ENCODE results near the gene ZNF598.
A peak's percentile ranks its signal among the peaks of the same experiment; 100 is the strongest.
"Not testable (repeated sequence)": the region's sequence is repeated elsewhere in the genome, so short reads cannot be mapped to it uniquely, and the experiment has no call there.

The ZNF598 gene

DNA sequence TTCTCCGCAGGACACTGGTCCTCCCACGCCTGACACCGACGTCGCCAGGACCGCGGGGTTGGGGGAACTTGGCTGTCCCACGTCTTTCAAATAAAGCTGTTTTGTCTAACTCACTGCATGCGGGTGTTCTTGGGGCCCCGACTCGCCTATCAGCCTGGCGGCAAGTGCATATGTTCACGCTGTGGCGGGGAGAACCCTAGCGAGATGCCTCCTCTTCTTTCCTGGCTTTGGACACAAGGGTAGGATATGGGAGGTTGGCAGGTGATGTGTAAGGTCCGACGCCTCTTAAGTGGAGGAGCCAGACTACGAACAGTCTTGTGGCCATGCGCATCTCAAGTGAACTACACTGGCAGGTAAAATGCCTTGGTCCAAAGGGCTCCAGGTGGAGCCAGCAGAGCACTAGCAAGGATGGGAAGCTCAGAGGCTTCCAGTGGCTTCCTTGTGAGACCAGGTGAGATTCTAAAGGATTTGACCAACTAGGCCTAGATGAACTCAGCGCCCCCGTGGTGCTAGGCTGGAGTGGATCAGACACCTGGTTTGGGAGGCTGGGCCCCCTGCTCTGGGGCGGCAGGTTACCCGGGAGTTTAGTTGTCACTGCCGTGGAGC, 44.1 kb downstream of the ZNF598 start:
- Histone ChIP-seq H3K4me1 (ENCODE audit: insufficient read depth, low read length) (peaks cover 5% of the 10 kb centered on the region; the same call in 1 of the 2 replicates), H3K9ac (ENCODE audit: low read depth, low read length) (peak overlapping the region; percentile 99), H3K9me3 (ENCODE audit: control insufficient read depth, insufficient read depth, low read length) (no peaks in the 10 kb centered on the region), H3K36me3 (ENCODE audit: insufficient read depth, low read length) (peaks cover 22% of the 10 kb centered on the region)

DNA sequence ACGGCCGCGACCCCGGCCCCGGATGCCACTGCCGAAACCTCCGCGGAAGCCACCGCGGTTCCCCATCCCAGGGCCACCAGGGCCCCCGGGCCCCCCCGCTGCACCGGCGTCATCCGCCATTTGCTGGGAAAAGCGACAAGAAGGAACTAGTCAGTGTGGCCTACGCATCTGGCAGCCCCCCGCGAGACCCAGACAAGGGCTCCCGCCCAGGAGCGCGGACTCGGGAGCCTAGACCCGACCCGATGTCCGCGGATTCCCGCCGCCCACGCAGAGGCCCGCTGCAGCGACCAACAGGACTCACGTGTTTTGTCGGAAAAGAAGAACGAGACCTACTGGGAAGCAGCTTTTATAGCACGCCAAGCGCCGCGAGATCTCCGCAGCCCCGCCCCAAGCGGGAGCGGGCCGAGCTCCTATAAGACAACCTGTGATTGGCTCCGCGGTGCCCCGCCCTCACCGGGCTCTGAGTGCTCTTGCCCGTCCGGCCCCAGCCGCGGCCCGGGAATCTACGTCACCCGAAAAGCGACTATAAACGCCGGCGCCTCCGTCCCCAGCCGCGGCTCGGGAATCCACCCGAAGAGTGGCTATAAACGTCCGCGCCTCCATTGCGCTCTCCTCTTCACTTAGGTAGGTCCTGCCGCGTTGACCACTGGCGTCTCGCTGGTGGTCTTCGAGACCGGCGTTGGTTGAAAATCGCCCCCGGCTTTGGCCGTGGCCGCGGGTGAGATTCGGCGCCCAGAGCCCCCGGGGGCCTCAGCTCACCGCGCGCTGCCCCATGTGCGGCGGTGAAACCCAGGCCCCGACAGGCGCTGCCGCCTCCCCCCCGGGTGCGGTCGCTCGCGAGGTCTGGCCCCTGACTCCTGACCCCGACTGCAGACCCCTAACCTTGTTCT, 44.9 kb downstream of the ZNF598 start, which contains the start of gene RPS2:
Gene RPS2, minus strand, starts transcription at position 321 of the 890 bp plus-strand sequence. Its CDS starts 201 bp downstream, at position 120.
- no peaks in the 10 kb centered on the region for H3K9me3 ChIP-seq (ENCODE audit: control insufficient read depth, insufficient read depth, low read length)
- peaks cover 22% of the 10 kb centered on the region for H3K36me3 ChIP-seq (ENCODE audit: insufficient read depth, low read length)

DNA sequence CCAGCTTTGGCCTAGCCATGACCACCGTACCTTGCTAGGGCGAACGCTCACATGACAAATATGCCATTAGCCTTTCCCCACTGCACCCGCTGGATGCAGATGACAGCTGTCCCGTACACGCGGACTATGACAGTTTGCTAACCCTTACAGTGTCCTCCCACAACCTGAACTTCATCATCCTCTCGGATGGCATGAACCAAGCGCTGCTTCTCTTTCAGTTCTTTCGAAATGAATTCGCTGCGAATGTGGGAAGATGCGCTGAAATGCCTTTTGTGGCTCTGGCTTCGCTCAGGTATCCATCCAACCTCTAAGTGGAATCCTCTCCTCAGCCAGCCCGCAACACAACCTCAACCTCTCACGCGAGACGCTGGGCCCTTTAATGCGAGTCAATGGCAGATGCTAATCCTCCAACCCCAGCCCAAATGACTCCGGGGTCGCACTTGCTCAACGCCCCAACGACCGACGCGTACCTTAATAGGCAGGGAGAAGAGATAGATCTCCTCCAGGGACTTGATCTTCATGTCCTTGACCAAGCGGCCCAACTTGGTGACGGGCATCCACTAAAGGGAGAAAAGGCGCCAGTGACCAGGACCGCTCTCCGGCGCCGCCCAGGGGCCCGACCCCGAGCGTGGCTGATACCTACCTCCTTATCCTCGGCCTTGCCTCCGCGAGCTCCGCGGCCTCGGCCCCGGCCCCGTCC, 45.7 kb downstream of the ZNF598 start:
- Histone ChIP-seq H3K4me1 (ENCODE audit: insufficient read depth, low read length) (peaks cover 5% of the 10 kb centered on the region; the same call in 1 of the 2 replicates), H3K9me3 (ENCODE audit: control insufficient read depth, insufficient read depth, low read length) (no peaks in the 10 kb centered on the region), H3K36me3 (ENCODE audit: insufficient read depth, low read length) (peaks cover 22% of the 10 kb centered on the region), H3K9ac (ENCODE audit: low read depth, low read length) (peak overlapping the region; percentile 99)

More for the DNA sequence above, 44.9 kb downstream of the ZNF598 start, which contains the start of gene RPS2:
- H3K9ac ChIP-seq (ENCODE audit: low read depth, low read length), result peak within 1 kb of the TSS; percentile 99
- peaks cover 5% of the 10 kb centered on the region; the same call in 1 of the 2 replicates for H3K4me1 ChIP-seq (ENCODE audit: insufficient read depth, low read length)

DNA sequence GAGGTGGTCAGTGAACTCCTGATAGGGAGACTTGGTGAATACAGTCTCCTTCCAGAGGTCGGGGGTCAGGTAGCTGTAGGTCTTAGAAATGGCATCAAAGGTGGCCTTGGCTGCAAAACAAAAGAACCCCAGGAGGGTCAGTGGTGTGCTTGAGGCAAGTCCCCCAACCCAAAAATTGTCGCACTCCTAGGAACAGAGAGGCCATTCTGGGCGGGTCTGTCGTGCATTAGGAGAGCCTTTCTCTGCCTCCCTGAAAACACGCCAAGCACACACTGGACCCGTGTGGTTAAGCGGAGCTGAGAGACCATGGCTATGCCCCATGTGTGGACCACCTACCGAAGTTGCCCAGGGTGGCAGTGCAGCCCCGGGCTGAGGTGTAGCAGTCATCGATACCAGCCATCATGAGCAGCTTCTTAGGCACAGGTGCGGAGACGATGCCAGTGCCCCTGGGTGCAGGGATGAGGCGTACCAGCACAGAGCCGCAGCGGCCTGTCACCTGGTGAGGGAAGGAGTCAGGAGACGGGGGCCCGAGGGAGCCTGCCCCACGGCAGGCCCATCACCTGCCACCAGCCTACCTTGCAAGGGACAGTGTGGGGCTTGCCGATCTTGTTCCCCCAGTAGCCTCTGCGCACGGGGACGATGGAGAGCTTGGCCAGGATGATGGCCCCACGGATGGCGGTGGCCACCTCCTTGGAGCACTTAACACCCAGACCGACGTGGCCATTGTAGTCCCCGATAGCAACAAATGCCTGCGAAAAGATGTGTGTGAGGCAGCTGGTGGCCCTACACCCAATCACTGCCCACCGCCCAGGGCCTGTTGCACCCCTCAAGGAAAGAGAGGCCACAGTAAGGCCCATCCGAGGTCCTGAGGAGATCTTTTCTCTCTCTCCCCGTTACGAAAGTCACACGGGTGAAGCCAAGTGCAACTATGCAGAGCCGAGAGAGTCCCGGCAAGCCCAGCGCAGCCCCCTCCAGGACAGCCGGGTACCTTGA, 47.2 kb downstream of the ZNF598 start:
- peaks cover 22% of the 10 kb centered on the region for H3K36me3 ChIP-seq (ENCODE audit: insufficient read depth, low read length)
- H3K9ac ChIP-seq (ENCODE audit: low read depth, low read length); H3K4me1 ChIP-seq (ENCODE audit: insufficient read depth, low read length); H3K9me3 ChIP-seq (ENCODE audit: control insufficient read depth, insufficient read depth, low read length): not testable (repeated sequence)

DNA sequence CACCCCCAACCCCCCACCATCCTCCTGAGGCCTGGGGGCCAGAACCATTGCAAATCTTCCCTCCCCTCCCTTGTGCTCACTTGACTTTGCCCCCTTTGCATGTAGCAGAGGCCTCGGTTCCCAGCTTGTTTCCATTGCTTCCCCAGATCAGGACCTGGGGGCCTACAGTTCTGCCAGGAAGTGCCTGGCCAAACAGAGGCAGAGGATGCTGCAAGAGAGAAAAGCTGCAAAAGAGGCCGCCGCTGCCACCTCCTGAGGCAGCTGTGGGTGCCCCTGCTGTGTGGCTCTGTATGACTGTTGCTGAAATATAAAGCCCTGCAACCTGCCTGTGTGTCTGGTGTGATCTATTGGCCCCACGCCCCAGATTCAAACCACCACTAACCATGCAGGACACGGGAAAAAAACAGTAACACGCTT, 48.0 kb downstream of the ZNF598 start:
- Histone ChIP-seq H3K9ac (ENCODE audit: low read depth, low read length) (no peak overlapping the region), H3K9me3 (ENCODE audit: control insufficient read depth, insufficient read depth, low read length) (no peaks in the 10 kb centered on the region), H3K4me1 (ENCODE audit: insufficient read depth, low read length) (peaks cover 5% of the 10 kb centered on the region; the same call in 1 of the 2 replicates), H3K36me3 (ENCODE audit: insufficient read depth, low read length) (peaks cover 22% of the 10 kb centered on the region)

DNA sequence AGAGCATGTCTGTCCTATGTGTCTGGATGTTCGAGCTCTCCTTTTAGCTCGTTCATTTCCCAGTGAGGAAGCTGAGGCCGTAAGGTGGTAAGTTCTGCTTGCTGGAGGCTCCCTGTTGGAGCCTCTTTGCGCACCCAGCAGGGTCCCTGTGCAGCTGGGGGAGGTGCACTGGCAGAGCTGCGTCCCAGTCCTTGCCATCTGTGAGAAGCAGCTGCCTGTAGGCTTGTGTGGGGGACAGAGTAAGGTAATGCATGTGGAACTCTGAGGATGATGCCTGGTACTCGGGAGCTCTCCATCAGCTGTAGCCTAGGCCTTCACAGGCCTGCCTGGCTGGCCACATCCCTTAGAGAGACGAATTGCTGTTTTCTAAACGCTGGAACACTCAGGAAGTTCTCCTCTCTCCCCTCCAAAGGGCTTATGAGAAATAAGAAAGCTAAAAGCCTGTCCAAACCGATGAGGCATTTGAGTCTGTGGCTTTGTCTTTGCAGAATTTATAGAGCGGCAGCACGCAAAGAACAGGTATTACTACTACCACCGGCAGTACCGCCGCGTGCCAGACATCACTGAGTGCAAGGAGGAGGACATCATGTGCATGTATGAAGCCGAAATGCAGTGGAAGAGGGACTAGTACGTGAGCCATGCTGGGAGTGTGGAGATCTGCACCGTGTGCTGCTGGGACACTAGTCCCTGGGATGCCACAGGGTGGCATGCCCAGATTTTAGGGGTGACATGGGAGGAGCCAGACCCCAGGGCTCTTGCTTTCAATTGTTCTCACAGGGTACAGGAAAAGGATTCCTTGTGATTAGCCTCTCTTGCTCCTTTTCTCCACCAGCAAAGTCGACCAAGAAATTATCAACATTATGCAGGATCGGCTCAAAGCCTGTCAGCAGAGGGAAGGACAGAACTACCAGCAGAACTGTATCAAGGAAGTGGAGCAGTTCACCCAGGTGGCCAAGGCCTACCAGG, 48.7 kb downstream of the ZNF598 start:
- no peaks in the 10 kb centered on the region for H3K9me3 ChIP-seq (ENCODE audit: control insufficient read depth, insufficient read depth, low read length)
- H3K36me3 ChIP-seq (ENCODE audit: insufficient read depth, low read length), result peaks cover 22% of the 10 kb centered on the region
- peaks cover 5% of the 10 kb centered on the region; the same call in 1 of the 2 replicates for H3K4me1 ChIP-seq (ENCODE audit: insufficient read depth, low read length)
- peak overlapping the region; percentile 91 for H3K9ac ChIP-seq (ENCODE audit: low read depth, low read length)

DNA sequence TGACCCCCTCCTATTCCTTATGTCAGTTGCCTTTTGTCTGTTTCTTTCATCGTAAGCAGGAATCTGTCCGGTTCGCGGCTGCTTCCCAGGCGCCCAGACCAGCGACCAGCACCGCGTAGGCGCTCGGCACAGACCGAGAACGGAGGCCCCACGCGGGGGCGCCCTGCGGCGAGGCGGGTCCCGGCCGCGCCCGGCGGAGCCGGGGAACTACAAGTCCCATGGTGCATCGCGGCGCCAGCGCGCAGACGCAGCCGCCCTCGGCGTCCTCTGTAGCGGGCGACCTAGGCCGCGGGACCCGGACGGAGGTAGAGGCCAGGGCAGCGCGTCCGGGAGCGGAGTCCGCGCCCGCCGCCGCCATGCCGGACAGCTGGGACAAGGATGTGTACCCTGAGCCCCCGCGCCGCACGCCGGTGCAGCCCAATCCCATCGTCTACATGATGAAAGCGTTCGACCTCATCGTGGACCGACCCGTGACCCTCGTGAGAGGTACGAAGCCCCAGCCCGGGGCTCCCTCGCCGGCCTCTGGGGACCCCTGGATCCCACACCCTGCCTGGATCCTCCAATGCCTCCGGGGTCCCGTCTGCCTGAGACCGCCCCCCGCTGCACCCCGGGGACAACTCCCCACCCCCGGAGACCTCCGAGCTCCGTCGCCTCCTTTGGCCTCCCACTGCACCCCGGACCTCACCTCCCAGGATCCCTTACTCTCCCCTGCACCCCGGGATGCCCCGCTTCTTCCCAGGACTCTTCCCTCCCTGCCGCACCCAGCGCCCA, 50.2 kb downstream of the ZNF598 start, which contains the start of gene NDUFB10:
Gene NDUFB10, plus strand, starts transcription at position 270 of the 771 bp plus-strand sequence. Its CDS starts 87 bp downstream, at position 357.
- H3K9ac ChIP-seq (ENCODE audit: low read depth, low read length), result peak within 1 kb of the TSS; percentile 91
- H3K4me1 ChIP-seq (ENCODE audit: insufficient read depth, low read length), result peaks cover 5% of the 10 kb centered on the region; the same call in 1 of the 2 replicates
- H3K36me3 ChIP-seq (ENCODE audit: insufficient read depth, low read length), result peaks cover 22% of the 10 kb centered on the region
- no peaks in the 10 kb centered on the region for H3K9me3 ChIP-seq (ENCODE audit: control insufficient read depth, insufficient read depth, low read length)

DNA sequence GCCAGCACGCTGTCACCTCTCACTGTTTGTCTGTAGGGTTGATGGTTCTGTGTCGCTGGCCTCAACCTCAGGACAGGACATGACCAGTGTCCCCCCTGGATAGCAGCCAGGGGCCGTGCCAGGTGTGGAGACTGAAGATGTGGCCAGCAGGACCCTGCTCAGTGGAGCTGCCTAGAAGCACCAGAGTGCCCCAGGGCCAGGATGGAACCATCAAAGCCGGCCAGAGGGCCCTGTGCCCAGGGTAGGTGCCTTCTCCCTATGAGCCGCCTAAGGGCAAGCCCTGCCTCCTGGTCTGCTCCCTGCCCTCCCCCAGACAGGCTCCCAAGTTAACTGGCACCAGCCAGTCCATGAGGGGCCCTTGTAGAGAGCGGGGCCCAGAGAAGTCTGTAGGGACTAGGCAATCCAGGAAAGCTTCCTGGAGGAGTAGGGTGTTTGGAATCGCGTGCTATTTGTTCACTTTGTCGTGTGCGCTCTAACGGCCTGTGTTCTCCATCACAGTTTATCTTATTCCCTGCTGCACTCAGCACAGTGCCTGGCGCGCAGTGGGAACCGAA, 50.8 kb downstream of the ZNF598 start:
- H3K9me3 ChIP-seq (ENCODE audit: control insufficient read depth, insufficient read depth, low read length), result no peaks in the 10 kb centered on the region
- peaks cover 19% of the 10 kb centered on the region for H3K36me3 ChIP-seq (ENCODE audit: insufficient read depth, low read length)
- H3K9ac ChIP-seq (ENCODE audit: low read depth, low read length), result peak overlapping the region; percentile 91; the same call in 1 of the 2 replicates
- H3K4me1 ChIP-seq (ENCODE audit: insufficient read depth, low read length), result peaks cover 5% of the 10 kb centered on the region; the same call in 1 of the 2 replicates

DNA sequence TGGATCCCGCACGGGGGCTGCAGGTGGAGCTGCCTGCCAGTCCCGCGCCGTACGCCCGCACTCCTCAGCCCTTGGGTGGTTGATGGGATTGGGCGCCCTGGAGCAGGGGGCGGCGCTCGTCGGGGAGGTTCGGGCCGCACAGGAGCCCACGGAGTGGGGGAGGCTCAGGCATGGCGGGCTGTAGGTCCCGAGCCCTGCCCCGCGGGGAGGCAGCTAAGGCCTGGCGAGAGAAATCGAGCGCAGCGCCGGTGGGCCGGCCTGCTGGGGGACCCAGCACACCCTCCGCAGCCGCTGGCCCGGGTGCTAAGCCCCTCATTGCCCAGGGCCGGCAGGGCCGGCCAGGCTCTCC, 51.5 kb downstream of the ZNF598 start:
- H3K36me3 ChIP-seq (ENCODE audit: insufficient read depth, low read length), result peaks cover 12% of the 10 kb centered on the region
- H3K9ac ChIP-seq (ENCODE audit: low read depth, low read length); H3K9me3 ChIP-seq (ENCODE audit: control insufficient read depth, insufficient read depth, low read length); H3K4me1 ChIP-seq (ENCODE audit: insufficient read depth, low read length): not testable (repeated sequence)

DNA sequence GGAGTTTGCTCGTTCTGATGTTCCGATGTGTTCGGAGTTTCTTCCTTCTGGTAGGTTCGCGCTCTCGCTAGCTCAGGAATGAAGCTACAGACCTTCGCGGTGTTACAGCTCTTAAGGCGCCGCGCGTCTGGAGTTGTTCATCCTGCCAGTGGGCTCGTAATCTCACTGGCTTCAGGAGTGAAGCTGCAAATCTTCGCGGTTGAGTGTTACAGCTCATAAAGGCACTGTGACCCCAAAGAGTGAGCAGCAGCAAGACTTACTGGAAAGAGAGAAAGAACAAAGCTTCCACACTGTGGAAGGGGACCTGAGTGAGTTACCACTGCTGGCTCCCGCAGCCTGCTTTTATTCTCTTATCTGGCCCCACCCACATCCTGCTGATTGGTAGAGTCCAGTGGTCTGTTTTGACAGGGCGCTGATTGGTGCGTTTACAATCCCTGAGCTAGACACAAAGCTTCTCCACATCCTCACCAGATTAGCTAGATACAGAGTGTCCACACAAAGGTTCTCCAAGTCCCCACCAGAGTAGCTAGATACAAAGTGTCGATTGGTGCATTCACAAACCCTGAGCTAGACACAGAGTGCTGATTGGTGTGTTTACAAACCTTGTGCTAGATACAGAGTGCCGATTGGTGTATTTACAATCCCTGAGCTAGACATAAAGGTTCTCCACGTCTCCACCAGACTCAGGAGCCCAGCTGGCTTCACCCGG, 52.0 kb downstream of the ZNF598 start:
- not testable (repeated sequence) for H3K36me3 ChIP-seq (ENCODE audit: insufficient read depth, low read length); H3K4me1 ChIP-seq (ENCODE audit: insufficient read depth, low read length); H3K9ac ChIP-seq (ENCODE audit: low read depth, low read length); H3K9me3 ChIP-seq (ENCODE audit: control insufficient read depth, insufficient read depth, low read length)

DNA sequence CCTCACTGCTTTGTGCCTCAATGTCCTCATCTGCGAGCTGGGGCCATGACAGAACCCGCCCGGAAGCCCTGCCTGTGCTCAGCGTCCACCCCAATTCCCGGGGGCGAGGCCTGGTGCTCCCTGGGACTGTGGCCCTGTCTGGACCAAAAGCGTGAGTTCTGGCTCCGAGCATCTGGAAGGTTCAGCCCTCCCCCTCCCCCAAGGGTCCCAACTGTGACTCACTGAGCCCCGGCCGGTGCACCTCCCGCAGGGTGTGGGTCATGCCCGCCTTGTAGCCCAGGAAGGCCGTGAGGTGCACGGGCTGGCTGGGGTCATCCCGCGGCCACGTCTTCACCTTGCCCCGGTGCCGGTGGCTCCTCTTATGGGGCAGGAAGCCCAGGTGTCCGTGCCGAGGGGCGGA, 55.9 kb downstream of the ZNF598 start:
- Histone ChIP-seq H3K4me1 (ENCODE audit: insufficient read depth, low read length) (no peaks in the 10 kb centered on the region), H3K9ac (ENCODE audit: low read depth, low read length) (no peak overlapping the region), H3K9me3 (ENCODE audit: control insufficient read depth, insufficient read depth, low read length) (no peaks in the 10 kb centered on the region), H3K36me3 (ENCODE audit: insufficient read depth, low read length) (no peaks in the 10 kb centered on the region)

Measured in ES-I3 (cell line).